Measurements from ENCODE around the gene RTN4RL1.

The RTN4RL1 gene

DNA sequence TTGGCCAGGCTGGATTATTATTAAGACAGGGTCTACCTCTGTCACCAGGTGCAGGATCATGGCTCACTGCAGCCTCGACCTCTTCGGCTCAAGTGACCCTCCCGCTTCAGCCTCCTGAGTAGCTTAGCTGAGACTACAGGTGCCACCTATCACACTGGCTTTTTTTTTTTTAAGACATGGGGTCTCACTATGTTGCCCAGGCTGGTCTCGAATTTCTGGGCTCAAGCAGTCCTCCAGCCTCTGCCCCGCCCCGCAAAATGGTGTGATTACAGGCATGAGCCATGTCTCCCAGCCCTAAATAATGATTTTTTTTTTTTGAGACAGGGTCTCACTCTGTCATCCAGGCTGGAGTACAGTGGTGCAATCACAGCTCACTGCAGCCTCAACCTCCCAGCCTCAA is 22.5 kb upstream of the RTN4RL1 start:
- DNase-seq (ENCODE audit: low spot score) = no peak

DNA sequence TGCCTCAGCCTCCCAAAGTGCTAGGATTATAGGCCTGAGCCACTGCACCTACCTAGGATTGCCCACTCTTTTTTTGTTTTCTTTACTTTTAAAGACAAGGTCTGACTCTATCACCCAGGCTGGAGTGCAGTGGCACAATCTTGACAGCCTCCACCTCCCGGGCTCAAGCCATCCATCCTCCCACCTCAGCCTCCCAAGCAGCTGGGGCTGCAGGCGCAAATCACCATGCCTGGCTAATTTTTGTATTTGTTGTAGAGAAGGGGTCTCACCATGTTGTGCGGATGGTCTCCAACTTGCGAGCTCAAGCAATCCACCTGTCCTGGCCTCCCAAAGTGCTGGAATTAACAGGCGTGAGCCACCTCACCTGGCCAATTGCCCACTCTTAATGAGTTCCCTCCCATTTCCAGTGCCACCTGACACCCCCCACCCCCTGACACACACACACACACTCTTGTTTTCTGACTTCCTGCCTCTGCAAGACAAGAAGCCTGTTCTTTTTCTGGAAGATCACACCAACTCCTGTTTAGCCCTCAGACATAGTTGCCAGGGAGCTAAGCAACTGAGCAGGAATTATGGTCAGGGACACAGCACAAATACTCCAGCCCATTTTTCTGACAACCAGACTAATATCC is 19.2 kb upstream of the RTN4RL1 start:
- DNase-seq (ENCODE audit: low spot score) = no peak

DNA sequence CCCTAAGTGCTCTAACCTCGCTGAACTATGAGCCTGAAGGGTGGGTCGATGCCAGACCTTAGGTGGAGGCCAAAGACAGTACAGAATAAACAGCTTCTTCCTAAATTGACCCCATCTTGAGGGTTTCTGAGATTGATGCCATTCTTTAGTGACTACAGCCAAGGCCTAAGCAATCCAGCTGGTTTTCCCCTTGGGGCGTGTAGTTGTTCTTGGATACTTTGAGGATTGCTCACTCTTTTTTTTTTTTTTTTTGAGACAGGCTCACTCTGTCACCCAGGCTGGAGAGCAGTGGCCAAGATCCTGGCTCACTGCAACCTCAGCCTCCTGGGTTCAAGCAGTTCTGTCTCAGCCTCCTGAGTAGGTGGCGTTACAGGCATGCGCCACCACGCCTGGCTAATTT is 18.7 kb upstream of the RTN4RL1 start:
- DNase-seq (ENCODE audit: low spot score) = no peak

DNA sequence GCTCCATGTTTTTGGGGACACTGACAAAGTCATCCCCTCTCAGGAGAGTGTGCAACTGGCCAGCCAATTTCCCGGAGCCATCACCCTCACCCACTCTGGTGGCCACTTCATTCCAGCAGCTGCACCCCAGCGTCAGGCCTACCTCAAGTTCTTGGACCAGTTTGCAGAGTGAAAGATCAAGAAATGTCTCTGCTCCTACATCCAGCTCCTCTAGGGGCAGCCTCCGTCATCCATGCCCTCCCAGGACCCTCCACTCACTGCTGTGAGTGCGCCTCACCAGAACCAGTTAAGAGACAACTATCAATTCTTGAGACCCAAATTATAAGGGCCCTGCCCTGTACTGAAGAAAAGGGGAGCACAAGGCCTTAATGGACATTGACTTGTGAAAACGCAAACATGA is 17.8 kb upstream of the RTN4RL1 start:
- no peak for DNase-seq (ENCODE audit: low spot score)

DNA sequence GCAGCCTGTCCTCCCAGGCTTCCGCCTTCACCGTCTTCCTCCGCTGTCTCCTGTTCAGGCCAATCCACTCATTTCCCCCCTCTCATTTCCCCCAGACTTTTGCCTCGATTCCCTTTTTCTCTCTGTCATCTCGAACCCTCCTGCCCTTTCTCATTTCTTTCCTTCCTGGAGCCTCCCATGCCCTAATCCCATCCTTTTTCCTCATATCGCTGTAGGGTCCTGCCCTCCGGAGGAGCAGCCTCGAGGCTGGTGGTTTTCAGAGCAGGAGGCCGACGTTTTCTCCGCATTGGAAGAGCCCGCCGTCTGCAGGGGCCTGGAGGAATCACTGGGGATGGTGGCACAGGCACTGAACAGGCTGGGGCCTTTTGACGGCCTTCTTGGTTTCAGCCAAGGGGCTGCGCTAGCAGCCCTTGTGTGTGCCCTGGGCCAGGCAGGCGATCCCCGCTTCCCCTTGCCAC is 17.3 kb upstream of the RTN4RL1 start:
- no peak for DNase-seq (ENCODE audit: low spot score)

DNA sequence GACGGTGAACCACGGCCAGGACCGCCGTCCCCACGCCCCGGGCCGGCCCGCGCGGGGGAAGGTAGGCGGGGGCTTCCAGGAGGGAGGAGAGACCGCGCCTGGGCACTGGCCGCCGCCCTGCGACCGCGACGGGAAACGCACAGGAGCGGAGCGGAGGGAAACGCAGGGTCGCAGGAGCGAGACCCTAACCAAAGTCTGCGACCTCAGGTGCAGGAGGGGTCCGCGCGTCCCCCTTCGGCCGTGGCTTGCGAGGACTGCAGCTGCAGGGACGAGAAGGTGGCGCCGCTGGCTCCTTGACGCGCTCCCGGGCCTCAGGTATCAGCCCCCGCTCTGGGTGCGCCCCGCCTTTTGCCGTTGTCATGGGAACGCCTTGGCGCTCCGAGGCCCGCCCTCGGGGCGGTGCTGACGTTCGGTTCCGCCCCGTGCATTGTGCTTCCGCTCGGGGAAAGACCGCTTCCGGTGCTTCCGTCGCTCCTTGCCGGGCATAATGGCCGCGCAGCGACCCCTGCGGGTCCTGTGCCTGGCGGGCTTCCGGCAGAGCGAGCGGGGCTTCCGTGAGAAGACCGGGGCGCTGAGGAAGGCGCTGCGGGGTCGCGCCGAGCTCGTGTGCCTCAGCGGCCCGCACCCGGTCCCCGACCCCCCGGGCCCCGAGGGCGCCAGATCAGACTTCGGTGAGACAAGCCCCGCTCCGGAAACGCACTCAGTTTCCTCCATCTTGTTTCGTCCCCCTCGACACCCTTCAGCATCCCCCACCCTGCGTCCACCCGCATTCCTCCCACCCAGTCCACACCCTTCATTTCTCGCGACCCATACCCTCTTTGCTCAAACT is 16.6 kb upstream of the RTN4RL1 start, which contains the start of gene OVCA2:
Gene OVCA2 (plus strand): TSS at position 462 of the 829 bp plus-strand sequence. CDS start 26 bp downstream, at position 488.
- peak; percentile 92 for DNase-seq (ENCODE audit: low spot score)

DNA sequence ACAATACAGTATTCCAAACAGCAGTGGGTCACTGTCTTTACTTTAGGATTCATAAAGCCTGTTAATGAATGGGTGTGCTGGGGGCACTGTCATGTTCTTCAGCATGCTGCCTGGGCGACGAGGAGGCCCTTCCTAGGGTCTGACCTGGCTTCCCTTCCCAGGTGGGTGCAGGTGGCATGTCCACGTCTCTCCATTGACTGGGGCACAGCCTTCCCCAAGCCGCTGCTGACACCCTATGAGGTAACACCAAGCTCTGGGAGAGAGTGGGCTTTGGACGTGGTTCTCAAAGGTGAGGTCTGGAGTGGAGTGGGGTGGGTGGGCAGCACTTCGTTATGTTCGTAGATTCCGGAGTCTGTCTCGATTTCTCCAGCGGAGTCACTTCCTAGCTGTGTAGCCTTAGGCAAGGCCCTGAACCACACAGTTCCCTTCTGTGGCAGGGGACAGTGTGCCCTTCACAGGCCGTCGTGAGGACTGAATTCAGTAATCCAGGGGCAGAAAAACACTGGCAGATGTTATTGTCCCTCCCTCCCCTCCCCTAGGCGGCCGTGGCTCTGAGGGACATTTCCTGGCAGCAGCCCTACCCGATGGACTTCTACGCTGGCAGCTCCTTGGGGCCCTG is 15.9 kb upstream of the RTN4RL1 start:
- DNase-seq (ENCODE audit: low spot score) = no peak

DNA sequence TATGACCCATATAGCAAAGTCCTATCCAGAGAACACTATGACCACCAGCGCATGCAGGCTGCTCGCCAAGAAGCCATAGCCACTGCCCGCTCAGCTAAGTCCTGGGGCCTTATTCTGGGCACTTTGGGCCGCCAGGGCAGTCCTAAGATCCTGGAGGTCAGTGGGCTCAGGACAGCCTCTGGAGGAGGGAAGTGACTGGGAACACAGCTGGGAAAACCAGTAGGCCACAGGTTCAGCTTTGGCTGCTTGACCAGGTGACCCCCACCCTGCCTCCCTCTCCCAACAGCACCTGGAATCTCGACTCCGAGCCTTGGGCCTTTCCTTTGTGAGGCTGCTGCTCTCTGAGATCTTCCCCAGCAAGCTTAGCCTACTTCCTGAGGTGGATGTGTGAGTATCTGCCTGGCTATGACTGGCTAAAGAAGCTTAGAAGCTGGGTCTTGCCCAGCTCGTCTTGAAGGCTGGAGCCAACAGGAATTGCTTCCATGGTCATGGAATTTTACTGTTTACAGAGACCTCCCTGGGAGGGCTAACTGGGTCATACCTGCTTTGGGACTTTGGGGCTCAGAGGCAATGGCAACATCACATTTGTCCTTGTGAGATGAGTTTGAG is 15.2 kb upstream of the RTN4RL1 start:
- DNase-seq (ENCODE audit: low spot score) = no peak

DNA sequence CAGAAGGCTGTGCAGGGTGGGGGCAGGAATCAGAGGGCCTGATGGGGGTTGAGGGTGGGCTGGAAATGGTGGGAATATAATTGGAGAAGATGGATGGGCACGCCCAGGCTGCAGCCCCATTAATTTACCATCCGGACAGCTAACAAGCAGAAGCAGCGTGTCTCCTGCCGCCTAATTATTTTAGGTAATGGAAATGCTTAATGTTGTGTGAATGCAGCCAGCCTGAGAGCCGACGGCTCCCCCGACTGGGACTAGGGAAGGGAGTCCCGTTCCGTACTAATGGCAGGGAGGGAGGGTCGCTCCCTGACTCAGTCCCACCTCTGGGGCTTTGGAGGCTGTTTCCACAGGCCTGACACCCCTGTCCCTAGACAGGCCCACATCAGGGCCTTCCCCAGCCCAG is 12.0 kb upstream of the RTN4RL1 start:
- no peak for DNase-seq (ENCODE audit: low spot score)

DNA sequence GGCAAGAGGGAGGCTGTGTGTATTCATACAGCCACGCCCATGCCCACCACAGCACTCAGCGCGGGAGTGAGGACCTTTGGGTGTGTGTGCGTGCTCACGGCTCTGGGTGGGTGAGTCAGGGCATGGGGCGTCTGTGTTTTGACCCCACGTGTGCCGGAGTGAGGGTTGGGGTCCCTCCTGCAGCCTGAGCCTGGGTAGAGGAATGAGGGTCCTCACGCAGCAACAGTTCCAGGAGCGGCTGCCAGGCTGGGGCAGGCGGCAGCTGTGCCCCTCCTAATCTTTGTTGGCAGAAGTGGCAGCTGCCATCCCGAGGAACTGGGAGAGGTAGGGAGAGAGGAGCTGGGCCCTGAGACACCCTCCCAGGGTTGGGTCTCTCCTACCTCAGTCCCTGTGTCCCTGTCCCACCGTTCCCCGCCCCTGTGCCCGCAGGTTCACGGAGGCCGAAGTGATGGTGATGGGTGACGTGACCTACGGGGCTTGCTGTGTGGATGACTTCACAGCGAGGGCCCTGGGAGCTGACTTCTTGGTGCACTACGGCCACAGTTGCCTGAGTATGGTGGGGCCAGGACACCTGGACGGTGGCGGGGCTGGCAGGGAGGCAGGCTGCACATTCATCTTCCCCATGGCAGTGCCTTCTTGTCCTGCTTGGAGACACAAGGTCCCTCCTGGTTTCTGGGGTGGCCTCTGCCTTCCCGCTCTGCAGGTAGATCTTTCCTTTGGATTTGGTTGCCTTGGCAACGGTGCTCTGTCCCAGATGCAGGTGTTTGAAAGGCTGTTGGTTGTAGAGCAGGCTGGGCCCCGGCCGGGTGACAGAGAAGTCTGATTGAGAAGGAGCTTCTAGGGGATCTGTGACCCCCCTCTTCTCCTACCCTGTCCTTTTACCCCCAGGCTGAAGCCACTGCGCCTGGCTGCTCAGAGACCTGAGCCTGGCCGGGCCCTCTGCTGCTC is 10.7 kb upstream of the RTN4RL1 start:
- no peak for DNase-seq (ENCODE audit: low spot score)

DNA sequence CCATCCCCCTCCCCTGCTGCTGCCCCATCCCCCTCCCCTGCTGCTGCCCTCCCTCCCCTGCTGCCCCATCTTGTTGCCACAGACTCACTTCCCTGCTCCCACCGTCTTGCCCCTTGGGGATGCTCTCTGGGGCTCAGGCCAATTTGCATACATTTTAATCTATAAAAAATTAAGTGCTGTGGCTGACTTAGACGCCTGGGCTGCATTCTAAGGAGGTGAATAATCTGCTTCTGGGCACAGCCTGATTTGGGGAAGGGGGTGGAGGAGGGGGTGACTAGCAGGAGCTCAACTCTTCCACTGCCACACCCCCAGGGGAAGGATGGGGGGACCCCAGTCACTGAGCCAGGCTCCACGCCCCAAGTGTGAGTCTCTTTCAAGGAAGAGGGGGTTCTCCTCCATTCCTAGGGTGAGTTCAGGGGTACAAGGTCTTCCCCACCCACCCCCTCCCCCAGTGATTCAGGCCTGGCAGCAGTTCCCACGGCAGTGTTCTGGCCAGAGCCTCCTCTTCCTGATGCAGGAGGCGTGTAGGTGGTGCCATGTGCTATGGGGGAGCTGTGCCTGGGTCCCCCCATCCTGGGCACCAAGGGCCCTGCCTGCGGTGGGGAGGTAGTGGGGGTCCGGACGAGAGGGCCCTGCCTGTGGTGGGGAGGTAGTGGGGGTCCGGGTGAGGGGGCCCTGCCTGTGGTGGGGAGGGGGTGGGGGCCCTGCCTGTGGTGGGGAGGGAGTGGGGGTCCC is 9.8 kb upstream of the RTN4RL1 start:
- no peak for DNase-seq (ENCODE audit: low spot score)

DNA sequence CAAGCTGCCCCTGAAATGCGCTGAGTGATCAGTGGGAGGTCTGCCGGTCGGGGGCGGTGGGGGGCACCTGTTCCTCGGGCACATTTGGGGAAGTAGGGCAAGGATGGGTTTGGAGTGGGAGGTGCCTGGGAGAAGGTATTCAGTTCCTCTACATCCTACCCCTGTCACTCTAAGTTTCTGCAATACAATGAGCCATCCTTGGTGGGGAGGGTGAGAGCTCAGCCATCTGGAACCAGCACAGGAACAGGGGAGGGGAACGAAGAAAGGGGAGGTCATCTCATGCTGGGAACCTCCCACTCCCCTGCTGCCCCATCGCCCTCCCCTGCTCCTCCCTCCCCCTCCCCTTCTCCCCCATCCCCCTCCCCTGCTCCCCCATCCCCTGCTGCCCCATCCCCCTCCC is 9.0 kb upstream of the RTN4RL1 start:
- DNase-seq (ENCODE audit: low spot score) = no peak

DNA sequence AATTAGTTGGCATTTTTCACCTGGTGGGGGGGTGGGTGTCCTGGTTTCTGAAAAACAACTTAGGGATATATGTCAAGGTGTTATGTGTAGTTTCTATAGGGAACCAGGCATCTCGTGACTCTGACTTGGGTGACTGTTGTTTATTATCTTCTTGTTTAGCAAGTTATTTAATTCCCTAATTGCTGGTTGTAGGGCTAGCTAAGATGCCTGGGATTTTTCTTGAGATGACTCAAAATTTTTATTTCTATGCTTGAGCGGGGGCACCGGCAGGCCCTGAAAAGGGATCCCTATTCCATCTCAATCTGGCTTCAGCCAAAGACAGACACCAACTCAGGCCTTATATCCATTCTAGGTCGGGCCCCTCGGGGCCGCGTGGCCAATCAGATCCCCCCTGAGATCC is 8.0 kb upstream of the RTN4RL1 start:
- no peak for DNase-seq (ENCODE audit: low spot score)

DNA sequence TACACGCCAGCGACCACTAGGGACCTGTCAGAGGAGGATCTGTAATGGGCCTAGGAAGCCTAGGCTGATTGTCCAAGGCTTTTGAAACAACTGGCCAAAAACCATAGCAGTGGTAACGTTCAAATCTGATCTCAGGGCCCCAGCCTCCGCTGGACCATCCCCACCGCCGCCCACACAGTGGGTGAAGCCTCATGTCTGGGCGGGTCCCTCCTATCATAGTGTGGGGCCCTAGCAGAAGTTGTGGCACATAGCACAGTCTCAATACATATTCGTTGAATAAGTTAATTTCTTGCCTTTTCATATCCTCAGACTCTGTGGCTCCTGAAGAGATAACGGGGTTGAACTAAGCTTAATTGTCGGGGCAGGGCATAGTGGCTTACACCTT is 5.6 kb upstream of the RTN4RL1 start:
- DNase-seq (ENCODE audit: low spot score) = no peak

DNA sequence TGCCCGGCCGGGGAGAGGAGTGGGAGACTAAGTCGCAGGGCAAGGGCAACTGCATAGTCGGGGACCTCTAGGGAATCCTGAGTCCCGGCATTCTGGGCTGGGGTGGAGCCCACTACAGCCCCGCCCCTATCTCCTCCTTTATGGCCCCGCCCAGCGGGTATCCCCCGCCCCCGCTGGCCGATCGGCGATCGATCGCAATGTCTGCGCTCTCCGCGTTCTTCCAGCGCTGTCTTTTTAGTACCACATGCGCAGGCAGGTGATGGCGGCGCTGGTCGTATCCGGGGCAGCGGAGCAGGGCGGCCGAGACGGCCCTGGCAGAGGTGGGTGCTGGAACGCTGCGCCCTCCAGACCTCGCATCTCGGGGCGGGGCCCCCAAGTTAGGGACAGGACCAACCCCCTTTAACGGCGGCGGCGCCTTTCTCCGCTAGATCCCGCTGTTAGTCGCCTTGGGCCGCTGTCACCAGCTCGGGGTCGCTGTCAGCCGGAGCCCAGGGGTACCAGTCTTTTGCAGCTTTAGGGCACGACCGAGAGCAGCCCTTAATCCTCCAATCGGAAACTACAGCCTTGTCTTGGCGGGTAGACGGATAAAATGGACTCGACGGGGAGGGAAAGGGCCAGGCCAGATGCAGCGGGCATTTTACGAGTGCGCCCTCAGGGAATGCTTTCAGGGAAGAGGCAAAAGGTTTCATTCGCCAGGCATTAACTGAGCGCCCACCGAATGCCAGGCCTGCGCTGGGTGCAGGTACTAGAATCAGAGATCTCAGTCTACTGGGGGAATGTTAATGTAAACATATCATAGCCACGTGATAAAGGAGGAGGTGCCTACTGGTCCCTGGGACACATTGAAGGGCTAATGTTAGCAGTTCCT is 5.0 kb upstream of the RTN4RL1 start, which contains the start of gene DPH1:
Gene DPH1 (plus strand): TSS at position 243 of the 868 bp plus-strand sequence. CDS start 17 bp downstream, at position 260.
- peak; percentile 87 for DNase-seq (ENCODE audit: low spot score)

DNA sequence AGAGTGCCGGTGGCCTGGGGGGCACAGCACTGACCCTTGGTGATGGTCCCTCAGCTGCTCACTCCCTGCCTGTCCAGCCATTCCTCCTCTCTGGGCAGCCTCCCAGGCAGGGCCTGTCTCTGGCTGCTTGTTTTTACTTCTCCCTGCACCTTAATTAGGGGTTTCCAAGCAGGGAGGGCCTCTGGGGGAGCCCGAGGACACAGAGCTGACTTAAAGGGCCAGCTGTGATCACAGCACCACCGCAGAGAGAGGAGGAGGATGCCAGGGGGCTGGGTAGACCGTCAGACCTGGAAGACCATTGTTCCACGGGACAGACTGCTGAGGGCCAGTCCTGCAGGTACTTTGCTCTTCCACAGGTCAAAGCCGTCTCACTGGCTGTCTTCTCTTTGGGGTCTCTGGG is 3.6 kb upstream of the RTN4RL1 start:
- no peak for DNase-seq (ENCODE audit: low spot score)

DNA sequence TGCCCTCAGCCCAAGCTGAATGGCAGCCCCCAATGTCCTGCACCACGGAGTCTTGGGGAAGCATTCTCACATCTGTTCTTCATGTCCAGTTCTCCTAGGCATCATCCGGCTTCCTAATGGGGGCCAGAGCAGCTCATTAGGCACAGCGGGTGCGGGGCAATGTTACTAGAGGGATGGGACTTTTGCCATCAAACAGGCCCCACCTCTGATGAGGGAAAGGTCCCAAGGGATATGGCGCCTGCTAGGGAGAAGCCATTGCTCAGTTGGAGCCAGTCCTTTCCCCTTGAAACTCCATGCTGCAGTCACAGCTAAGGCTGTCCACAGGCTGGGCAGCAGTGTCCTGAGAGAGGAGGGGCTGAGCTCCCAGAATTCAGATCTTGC is 3.1 kb upstream of the RTN4RL1 start:
- DNase-seq (ENCODE audit: low spot score) = no peak

DNA sequence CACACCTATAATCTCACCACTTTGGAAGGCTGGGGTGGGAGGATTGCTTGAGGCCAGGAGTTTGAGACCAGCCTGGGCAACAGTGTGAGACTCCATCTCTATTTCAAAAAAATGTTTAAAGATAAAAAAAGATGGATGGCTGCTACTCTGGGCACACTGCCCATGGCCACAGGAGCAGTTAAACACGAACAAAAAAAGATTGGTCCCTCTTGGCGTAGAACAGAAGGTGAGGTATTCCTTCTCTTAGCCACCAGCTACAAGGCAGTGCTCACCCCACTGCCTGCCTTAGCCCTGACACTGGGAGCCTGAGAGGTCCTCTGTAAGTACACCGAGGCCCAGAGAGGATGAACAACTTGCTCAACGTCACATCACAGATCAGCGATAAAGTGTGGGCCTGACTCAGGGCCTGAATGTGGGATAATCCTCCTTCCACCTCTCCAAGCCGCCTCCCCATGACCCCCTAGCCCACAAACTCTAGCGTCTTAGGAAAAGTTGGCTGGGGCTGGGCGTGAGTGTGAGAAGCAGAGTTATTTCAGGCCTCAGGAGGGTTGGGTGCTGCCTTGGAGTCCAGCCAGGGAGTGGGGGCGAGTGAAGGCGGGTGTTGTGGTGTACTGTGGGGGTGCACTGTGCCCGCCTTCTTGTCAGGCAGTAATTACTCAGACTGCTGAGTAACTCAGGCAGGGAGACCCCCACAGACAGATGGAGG is 2.5 kb upstream of the RTN4RL1 start:
- no peak for DNase-seq (ENCODE audit: low spot score)

All from putamen (tissue), 1 donor.